RCC 7860 (cell line): ENCODE measurements around the gene CNTNAP5.

Source experiments
- DNase-seq: peaks from one replicate; pipeline ENCODE4 v3.0.0-alpha.2; 2015; ENCODE audit warnings: low spot score
- FAIRE-seq: peaks from 2 replicates; lab custom pipeline; 2012; peaks lifted over from hg19 to GRCh38; lab: Jason Lieb, UNC

CNTNAP5 gene

DNA sequence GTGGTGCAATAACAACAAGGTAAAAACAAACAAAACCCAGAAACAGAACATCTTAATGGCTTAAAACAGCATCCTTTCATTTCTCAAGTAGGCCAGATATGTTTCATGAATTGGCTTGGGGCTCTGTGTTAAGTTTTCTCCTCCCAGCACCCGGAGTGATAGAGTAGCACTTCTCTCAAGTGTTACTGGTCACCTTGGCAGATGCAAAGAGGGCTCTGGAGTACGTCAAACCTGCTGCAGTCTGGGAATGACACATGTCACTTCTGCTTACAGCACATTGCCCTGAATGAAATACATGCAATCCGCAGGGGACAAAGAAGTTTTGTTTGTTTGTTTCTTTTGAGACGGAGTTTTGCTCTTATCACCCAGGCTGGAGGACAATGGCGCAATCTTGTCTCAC is 639.3 kb downstream of the CNTNAP5 start:
- DNase-seq (no peak), FAIRE-seq (no peak)

DNA sequence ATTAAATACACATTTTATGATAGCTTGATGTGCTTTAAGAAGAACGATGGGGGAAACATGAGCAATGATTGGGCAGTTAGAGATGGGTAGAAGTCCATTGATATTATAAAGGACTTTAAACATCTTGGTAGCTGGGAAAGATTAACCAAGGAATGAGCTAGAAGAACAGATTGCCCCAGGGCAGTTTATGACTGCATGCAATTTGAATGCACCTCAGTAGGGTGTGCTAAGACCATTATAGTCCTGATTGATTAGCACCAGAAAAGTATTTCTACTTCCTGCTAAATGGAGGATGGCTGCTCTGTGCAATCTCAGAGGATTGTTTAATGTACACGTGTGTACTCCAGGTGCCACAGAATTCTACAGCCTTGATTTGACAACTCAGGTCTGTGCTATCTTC is 641.9 kb downstream of the CNTNAP5 start:
- DNase-seq (no peak), FAIRE-seq (no peak)

DNA sequence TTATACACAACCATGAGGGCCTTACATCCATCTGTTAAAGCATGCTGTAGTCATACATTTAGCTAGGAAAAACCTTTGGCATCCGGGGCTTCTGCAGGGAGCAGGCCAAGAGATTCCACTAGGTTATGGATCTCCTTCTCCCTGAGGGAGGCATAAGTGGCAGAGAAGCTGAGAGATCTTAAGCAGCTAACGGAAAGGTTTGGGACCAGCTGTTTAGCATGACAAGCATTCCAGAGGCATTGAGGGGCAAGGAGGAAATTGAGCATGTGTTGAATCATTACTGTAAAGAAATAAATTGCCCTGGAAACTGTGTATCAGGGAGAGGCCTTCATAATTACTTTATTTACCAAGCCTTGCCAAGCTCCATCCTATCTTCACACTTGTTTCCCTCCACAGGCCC is 643.1 kb downstream of the CNTNAP5 start:
- DNase-seq (no peak), FAIRE-seq (no peak)

DNA sequence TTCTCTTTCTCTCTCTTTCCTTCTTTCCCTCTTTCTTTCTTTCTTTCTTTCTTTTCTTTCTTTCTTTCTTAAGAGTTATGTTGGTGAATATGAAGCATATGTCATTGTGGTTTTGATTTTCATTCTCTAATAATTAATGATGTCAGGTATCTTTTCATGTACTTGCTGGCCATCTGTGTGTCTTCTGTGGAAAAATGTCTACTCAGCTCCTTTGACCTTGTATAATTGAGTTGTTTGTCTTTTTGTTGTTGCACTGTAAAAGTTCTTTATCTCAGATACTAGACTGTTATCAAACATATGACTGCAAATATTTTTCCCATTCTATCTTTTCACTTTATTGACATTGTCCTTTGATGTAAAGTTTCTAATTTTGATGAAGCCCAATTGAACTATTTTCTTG is 645.1 kb downstream of the CNTNAP5 start:
- DNase-seq, result no peak
- no peak for FAIRE-seq

DNA sequence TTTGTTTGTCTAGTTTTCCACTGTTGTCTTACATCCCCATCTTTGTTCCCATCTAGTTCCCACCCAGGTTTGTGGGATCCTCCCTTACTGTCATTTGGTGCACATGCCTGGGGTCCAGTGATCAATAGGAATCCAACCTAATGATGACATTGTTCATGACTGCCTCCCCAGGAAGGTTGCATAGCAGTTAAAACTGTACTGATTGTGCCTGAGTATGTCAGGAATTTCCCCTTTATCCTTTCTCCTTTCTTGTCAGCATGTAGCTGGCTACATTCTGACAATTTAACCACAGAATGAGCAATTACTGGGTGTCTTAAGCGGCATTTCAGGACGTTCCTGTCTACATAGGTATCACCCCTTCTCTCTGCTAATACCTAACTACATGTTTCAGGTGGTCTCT is 653.0 kb downstream of the CNTNAP5 start:
- FAIRE-seq, result no peak
- no peak for DNase-seq

DNA sequence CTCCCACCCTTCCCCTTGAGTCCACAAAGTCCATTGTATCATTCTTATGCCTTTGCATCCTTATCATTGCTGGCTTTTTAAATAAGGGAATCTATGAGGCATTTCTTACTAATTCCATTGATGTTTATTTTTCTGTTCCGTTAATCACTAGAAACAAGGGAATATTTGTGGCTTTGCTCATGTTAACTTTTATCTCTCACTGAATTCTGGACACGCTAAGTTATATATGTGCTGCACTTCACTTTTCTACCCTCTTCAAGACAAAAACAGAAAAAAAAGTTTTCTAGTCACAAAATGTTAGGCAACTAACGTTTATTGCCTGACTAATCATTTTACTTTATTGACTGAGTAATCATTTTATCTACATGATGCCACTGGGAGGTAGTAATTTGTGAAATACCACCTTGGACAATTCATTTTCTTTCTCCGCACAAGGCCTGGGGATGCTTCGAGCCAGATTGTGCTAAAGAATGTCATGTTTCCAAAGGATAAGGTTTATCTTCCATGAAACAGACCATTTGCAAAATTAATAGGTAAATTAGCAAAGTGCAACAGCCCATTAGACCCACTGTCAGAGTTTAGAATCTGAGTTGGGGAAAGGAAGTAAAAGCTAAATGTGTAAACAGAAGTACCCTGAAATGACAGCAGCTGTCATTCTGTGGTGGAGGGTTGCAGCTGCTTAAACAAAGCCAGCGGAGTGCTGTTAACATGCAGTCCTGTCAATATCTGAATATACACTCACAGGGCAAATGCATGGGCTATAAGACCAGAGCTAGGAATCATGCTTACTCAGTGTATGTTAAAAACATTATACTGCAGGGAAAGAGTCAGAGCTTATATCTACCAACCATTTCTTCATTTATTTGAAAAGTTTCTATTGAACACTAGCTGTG is 658.7 kb downstream of the CNTNAP5 start:
- DNase-seq (no peak), FAIRE-seq (no peak)

DNA sequence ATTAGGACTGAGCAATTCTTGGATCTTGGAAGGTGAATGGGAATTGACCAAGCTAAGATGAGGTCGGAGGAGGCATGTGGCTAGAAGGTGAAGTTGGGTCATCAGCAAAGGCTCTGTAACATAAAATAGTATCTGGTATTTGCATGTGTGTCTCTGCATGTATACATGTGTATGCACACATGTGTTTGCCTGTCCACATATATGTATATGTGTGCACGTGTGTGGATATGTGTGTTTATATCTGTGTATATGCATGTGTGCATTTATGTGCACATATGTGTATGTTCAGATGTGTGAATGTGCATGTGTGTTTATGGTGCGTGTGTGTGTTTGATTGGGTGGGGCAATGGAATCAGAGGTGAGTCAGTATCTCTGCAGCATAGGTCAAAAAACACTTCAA is 664.3 kb downstream of the CNTNAP5 start:
- DNase-seq (no peak), FAIRE-seq (no peak)

DNA sequence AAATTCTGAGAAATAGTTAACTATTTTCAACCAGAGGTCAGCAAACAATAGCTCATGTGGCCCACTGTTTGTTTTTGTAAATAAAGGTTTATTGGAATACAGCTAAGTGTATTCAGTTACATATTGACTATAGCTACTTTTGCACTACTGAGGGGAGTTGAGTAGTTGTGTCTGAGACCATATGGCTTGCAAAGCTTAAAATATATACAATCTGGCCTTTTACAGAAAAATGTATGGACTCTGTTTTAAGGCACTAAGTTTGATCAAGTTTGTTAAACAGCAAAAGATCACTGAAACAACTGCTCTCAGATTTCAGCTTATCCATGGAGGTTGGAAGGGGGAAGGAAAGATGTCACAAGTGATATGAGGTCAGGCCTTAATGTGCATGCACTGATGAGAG is 667.1 kb downstream of the CNTNAP5 start:
- no peak for FAIRE-seq
- DNase-seq, result no peak

DNA sequence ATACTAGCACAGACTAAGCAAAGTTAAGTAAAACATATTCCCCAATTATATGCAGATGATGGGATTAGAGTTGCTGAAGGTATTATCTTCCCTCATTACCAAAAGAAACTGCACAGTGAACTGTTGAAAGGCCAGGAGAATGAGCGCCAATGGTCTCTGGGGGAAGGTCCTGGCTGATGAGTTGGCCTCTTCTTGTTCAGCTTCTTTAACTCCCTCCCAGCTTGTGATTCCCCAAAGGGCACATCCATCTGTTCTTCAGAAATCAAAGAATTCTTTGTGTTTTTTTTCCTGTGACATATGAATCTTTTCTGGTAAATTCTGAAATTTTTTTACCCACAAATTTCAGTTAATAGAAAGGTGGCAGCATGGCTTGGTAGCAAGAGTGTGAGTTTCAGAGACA is 667.6 kb downstream of the CNTNAP5 start:
- FAIRE-seq (no peak), DNase-seq (no peak)

DNA sequence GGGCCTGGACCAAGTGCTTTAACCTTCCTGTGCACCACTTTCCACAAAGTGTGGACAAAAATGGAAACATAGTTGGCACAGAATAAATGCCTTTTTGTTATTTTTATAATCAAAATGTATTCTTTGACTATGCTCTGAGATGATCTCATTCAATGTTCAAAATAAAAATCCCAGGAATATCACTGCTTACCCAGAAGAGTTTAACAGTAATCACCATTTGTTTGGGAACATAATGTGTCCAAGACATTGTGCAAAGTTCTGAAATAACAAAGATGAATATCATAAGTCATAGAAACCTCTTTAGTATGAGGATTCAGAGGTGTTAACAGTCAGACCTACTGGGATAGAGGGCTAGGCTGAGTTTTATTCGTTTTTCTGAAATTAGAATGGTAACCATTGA is 668.1 kb downstream of the CNTNAP5 start:
- DNase-seq, result no peak
- no peak for FAIRE-seq

DNA sequence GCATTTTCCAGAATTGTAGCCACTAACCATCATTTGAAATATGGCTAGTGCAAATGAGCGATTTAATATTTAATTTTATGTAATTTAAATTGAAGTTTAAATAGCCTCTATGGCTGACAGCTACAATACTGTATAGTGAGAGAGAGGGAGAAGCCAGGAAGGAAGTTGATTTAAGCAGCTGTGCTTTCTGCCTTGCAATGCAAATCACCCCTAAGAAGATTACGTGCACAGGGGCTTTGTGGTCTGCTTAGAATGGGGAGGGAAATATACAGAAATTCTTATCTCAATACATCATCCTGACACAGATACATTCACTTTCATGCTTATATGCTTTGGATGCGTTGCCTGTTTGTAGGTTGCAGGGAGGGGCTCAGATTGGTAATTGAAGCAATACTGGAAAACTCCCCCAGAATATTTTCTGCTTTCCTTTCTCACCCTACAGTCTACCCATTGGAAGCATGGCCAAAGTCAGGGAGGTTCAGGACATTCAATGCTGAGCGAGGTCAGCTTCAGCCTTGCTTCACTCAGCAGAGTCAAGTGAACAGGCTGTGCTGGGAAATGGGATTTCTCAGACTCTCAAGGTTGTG is 674.0 kb downstream of the CNTNAP5 start:
- FAIRE-seq (no peak), DNase-seq (no peak)

DNA sequence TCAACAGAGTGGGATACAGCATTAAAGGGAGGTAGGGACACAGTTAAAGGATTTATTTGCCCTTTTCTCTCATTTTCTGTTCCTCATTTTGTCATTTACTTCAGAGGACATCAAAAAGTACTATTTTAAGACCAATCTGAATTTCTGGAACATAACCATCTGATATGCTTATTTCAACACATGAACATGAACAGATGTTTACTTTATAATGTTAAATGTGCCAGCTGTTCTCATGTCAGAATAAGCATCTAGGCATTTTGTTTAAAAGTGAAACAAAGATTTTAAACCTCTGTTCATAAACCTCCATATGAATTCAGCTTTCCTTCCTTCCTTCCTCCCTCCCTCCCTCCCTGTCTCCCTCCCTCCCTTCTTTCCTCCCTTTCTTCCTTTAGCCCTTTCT is 677.7 kb downstream of the CNTNAP5 start:
- no peak for DNase-seq
- FAIRE-seq, result no peak

DNA sequence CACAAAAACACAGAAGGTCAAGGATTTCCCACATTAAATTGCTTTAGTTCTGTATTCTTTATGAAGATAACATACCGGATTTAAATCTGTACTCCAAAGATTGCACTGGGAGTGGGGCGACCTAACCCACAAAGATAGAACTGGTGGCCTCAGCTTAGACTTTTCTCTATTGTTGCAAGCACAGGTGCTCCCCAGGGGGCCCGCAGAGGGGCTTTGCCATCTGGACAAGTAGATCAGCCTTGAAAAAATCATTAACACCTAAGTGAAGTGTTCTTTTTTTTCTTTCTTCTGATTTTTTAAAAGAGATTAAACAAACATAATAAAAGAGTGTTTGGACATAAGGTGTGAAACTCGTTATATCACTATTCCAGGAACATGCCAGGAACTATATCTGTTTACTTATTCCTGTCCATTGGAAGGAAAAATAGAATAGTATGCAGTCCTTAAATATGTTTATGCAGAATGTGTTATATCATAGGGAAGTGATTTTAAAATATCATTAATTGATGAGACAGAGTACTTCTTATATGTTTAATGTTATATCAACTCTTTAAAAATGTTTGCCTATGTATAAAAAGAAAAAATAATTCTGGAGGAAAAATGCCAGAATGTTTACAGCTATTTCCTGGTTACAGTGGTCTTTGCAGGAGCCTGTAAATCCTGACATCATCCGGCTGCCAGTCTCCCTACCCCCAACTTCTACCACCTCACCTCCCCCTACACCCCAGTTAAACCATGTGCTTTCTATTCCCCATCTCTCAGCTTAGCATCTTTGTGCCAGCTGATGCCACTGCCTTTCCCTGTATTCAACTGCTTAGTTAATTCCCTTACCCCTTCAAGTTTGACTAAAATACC is 679.2 kb downstream of the CNTNAP5 start:
- no peak for FAIRE-seq
- DNase-seq, result no peak

DNA sequence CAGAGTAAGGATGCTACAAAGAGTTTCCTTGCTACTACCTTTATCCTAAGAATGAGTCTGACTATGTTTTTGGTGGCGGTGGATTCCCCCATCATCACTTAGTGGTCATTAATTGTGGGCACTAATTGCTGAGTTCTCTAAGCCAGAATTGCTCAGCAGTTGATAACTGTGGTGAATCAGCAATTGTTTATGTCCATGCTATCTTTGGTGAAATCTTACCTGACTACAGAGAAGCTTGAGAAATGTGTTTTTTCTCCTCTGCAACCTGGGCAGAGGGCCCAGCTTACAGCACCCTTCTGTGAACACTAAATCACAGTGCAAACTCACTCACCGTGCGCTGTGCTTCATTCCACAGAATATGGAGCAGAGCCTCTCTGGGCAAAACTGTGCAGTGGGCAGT is 683.6 kb downstream of the CNTNAP5 start:
- no peak for DNase-seq
- FAIRE-seq, result no peak

DNA sequence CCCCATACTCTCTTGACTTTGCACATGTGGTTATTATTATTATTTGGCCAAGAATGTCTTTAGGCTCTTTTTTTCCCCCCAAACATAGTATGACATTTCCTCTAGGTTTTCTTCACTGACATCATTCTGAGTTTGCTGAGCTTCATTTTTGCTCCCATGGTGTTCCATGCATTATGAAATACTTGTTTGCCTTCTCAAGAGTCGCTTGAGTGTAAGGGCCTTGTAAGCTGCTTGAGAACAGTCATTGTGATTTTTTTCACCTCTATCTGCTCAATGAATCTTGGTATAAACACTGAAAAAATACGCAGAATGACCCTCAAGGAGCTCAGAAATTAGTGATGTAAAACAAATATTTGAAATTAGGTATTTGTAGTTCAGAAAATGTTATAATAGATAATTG is 688.9 kb downstream of the CNTNAP5 start:
- FAIRE-seq (no peak), DNase-seq (no peak)

DNA sequence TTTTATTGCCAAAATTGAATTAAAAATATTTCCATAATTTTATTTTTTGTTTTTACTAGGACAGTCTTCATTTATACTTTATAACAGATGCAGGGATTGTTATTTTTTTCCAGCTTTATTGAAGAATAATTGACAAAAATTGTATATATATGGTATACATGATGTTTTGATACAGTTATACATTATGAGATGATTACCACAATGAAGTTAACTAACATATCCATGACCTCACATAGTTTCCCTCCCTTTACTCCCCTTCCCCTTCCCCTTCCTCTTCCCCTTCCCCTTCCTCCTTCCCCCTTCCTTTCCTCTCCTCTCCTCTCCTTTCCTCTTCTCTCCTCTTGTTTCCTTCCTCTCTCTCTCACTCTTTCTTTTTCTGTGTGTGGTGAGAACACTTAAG is 700.1 kb downstream of the CNTNAP5 start:
- no peak for FAIRE-seq
- no peak for DNase-seq

DNA sequence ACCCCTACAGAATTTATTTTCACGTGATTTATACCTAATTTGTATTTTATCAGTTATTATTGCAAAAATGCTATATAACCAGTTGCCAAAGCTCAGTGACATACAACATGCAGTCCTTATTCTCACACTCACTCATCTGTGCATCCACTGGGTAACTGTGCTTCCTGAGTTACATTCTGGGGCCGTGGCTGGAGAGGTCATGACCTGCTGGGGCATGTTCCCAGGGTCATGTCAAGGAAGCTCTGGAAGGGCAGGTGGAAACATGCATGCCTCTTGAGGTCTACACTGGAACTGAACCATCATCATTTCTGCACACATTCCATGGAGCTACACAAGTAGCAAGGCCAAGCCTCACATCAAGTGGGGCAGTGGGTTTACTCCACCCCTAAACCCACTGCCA is 715.5 kb downstream of the CNTNAP5 start:
- no peak for DNase-seq

DNA sequence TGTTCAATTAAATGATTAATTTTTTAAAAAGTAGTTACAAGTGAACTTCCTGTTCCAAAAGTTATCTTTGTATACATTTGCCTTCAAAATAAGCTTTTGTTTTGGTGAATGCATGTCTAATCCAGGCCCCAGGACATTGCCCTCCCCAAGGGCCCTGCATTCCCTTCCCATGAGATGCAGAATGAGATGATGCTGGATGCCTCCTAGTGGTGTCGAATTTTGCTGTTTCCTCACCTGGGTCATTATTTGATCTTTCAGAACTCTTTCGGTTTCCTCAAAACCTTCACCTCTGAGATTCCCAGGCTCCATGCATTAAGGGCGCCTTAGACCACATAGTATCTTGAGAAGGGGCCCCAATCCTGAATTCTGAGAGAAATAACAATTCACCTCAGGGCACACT is 728.8 kb downstream of the CNTNAP5 start:
- FAIRE-seq, result no peak
- no peak for DNase-seq

More for the DNA sequence above, 715.5 kb downstream of the CNTNAP5 start:
- no peak for FAIRE-seq

DNA sequence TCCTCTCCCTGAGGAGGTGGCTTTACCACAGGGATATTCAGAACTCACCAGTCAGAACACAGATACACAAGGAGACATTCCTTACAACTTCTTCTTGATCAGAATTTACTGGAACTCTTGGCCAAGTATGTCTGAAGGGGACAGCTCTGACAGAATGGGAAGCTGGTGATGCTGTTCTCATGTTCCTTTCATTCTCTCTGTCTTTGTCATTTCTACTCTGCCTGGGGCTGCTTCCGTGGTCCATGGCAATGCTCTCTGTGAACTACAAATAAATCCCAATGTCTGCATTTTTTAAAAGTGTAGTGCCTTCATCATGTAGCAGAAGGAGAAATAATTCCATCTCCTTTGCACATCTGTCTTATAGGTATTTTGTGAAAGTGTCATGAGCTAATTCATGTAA is 730.3 kb downstream of the CNTNAP5 start:
- FAIRE-seq (no peak), DNase-seq (no peak)

DNA sequence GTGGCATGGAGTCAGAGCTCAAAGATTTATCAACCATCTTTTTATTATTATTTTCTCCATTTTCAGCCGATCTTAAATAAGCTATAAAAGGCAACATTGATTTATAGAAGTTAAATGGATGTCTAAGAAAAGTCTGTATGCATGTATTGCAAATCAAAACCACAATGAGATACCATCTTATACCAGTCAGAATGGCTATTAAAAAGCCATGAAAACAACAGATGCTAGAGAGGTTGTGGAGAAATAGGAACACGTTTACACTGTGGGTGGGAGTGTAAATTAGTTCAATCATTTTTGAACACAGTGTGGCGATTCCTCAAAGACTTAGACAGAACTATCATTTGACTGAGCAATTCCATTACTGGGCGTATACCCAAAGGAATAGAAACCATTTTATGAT is 731.0 kb downstream of the CNTNAP5 start:
- FAIRE-seq (no peak), DNase-seq (no peak)

DNA sequence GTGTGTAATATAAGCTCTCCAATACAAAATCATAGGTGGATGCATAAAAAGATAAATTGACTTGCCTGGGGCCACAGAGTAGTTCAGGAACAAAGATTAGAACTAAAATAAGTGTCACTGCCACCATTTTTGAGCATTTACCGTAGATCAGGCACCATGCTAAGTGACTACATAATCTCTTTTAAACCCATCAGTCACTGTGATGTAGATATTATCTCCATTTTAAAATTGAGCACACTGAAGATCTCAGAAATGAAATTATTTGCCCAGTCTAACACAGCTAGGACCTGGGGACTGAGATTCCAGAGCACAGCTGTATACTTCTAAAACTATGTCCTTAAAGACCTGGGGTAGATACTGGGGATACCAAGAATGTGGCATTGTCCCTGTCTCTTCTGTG is 737.3 kb downstream of the CNTNAP5 start:
- FAIRE-seq, result no peak
- DNase-seq, result no peak

DNA sequence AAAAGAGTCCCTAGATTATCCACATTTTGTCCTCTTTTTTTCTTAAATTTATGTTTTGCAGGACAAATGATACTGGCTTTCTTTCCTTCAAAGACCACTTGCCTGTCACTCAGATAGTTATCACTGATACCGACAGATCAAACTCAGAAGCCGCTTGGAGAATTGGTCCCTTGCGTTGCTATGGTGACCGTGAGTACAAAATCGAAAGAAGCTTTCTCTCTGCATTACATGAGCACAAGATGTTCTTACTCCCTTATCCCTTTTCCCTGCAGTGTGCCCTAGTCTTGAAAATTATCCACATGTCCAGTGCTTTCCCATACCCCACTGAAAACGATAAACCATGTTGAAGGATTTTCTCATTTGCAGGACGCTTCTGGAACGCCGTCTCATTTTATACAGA is 738.5 kb downstream of the CNTNAP5 start:
- FAIRE-seq (no peak), DNase-seq (no peak)
